Measurements from ENCODE around the gene RAB17.

The RAB17 gene

GRCh38 chr2:237575869-237576862 lies 14.4 kb downstream of the RAB17 start:
- DNase-seq, result no peak

GRCh38 chr2:237574894-237575868 lies 15.4 kb downstream of the RAB17 start:
- DNase-seq, result no peak

- no peak for DNase-seq
Measured at GRCh38 chr2:237574467-237574866, 16.1 kb downstream of the RAB17 start.

- DNase-seq, result no peak
Measured at GRCh38 chr2:237573721-237574415, 16.7 kb downstream of the RAB17 start.

GRCh38 chr2:237572742-237573101 lies 17.8 kb downstream of the RAB17 start:
- DNase-seq, result no peak

- DNase-seq, result peak; percentile 95
Measured at GRCh38 chr2:237572021-237572741, 18.4 kb downstream of the RAB17 start.

- DNase-seq, result no peak
Measured at GRCh38 chr2:237571551-237571950, 19.0 kb downstream of the RAB17 start.

GRCh38 chr2:237570776-237571335 lies 19.7 kb downstream of the RAB17 start:
- no peak for DNase-seq

GRCh38 chr2:237569896-237570295 lies 20.6 kb downstream of the RAB17 start:
- DNase-seq, result no peak

GRCh38 chr2:237569041-237569440 lies 21.5 kb downstream of the RAB17 start:
- DNase-seq, result no peak

GRCh38 chr2:237568121-237568660 lies 22.3 kb downstream of the RAB17 start:
- DNase-seq, result no peak

- no peak for DNase-seq
Measured at GRCh38 chr2:237567276-237568029, 23.1 kb downstream of the RAB17 start.

- DNase-seq, result no peak
Measured at GRCh38 chr2:237566401-237567235, 23.9 kb downstream of the RAB17 start, which contains the start of gene PRLH. TSS of gene PRLH (plus strand) at chr2:237566574. CDS start at chr2:237566574, 0 bp downstream.

GRCh38 chr2:237565974-237566373 lies 24.6 kb downstream of the RAB17 start:
- DNase-seq, result no peak

GRCh38 chr2:237564526-237565131 lies 25.9 kb downstream of the RAB17 start:
- no peak for DNase-seq

- peak; percentile 31 for DNase-seq
Measured at GRCh38 chr2:237563816-237564215, 26.7 kb downstream of the RAB17 start.

GRCh38 chr2:237561221-237561620 lies 29.3 kb downstream of the RAB17 start:
- DNase-seq, result no peak

GRCh38 chr2:237558961-237559641 lies 31.4 kb downstream of the RAB17 start:
- DNase-seq, result peak; percentile 22

GRCh38 chr2:237557633-237558015 lies 32.9 kb downstream of the RAB17 start:
- DNase-seq, result no peak
